ENCODE data around the gene NAA60.

DNA sequence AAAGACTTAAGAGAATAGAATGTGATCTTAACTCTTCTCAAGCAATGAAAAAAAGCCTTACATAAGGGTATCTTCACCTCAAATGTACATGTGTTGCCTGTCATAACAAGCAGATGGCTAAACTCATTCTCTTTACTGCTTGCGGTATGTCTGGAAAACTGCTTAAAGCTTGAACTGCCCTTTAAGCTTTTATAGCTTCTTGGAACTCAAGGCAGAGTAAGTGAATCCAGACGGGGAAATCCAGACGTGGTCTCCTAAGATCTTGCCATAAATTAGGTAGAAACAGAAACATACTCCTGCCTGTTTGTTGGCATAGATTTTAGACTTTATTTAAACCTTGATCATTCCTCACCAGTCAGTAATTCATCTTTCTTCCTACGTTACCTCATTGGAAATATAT is 76.9 kb downstream of the NAA60 start:
- TF ChIP-seq TAF1 (IDR thresholded peaks at IDR 0.05; ENCODE audit: low read depth) = no peak
- no peak for TF ChIP-seq EP300 (IDR thresholded peaks at IDR 0.05; ENCODE audit: borderline replicate concordance)
- no peak for TF ChIP-seq CREB1 (IDR thresholded peaks at IDR 0.05; ENCODE audit: low read depth)
- TF ChIP-seq CEBPB (IDR thresholded peaks at IDR 0.05) = no peak
